Prostate gland (tissue), 2 donors: ENCODE data around the gene SLC5A10. TPM values are rescaled to one million over a fixed set of nuclear protein-coding genes. Genes with fewer than 3 reads are reported as not detected.
"Not testable (repeated sequence)": the region's sequence is repeated elsewhere in the genome, so short reads cannot be mapped to it uniquely, and the experiment has no call there.

Experiments
- DNase-seq: peaks from one replicate; pipeline ENCODE4 v3.0.0-alpha.2; 2019; ENCODE audit warnings: low spot score
- H3K27ac ChIP-seq, 2 donors: fragments of 200-600 bp; sonication (generic); 2 replicates each; pipeline ENCODE4 v1.5.1; 2017 to 2019
- H3K27me3 ChIP-seq: fragments of 200-600 bp; sonication (generic); replicated peaks from 2 replicates; pipeline ENCODE4 v1.5.1; 2019; ENCODE audit not compliant: insufficient read depth
- H3K36me3 ChIP-seq, 2 donors: fragments of 200-600 bp; sonication (generic); 1 replicate in 1 of 2; 2 replicates in 1 of 2; pipeline versions ENCODE4 v1.5.1 to v1.8.1; 2017 to 2019
- H3K4me1 ChIP-seq: fragments of 200-600 bp; sonication (generic); replicated peaks from 2 replicates; pipeline ENCODE4 v1.5.1; 2019
- H3K4me3 ChIP-seq, 2 donors: fragments of 200-600 bp; sonication (generic); 2 replicates each; pipeline ENCODE4 v1.5.1; 2017 to 2019
- H3K9me3 ChIP-seq: fragments of 200-600 bp; sonication (generic); 2 replicates; pipeline ENCODE4 v1.5.1; 2017
- CTCF ChIP-seq, 4 experiments: fragments of 200-600 bp in 2 of 4; fragments of 450-650 bp in 2 of 4; sonication (generic) in 2 of 4; IDR thresholded peaks; 1 replicate in 3 of 4; 2 replicates in 1 of 4; pipeline ENCODE4 v1.5.1; 2016 to 2019; ENCODE audit warnings: antibody characterized with exemption in 4 of 4, mild to moderate bottlenecking in 2 of 4, moderate library complexity in 2 of 4
- POLR2A ChIP-seq: fragments of 450-650 bp; IDR thresholded peaks from one replicate; pipeline ENCODE4 v1.6.1; 2016; ENCODE audit warnings: antibody characterized with exemption, mild to moderate bottlenecking
- POLR2AphosphoS5 ChIP-seq: sonication (generic); formaldehyde crosslinking; IDR thresholded peaks from one replicate; pipeline ENCODE4 v1.6.1; 2017; ENCODE audit warnings: antibody characterized with exemption
- WGBS: methylation state at CpG from one replicate; pipeline ENCODE4 v1.1.5; 2018; 5-methylcytosine and 5-hydroxymethylcytosine counted together
- intact Hi-C: fragments of 100-400 bp; cut with DNase I; formaldehyde crosslinking; loops from one replicate; pipeline ENCODE4 v1.14.2; 2022
- total RNA-seq, 2 donors: library from RNA; depleted of rRNA; stranded (reverse); fragments of >200 nt; gene quantifications; one replicate each; pipeline ENCODE4 v1.1.0, GENCODE V29; 2016

The SLC5A10 gene
- total RNA-seq, 2 donors from 2014 or later, result not detected

GRCh38 chr17:18955009-18955408 is 3.0 kb downstream of the SLC5A10 start:
- TF ChIP-seq POLR2A (no peak), POLR2AphosphoS5 (no peak), CTCF (IDR thresholded peaks at IDR 0.05) (no peak)
- no peak for DNase-seq
- intact Hi-C loops, result no loop called here
- 94% methylated on average over 6 of the region's 6 CpGs for WGBS
- H3K36me3 ChIP-seq, result no peaks in the 10 kb centered on the region
- H3K27me3 ChIP-seq, result no peaks in the 10 kb centered on the region
- H3K9me3 ChIP-seq, result no peaks in the 10 kb centered on the region
- H3K4me1 ChIP-seq, result no peaks in the 10 kb centered on the region
- H3K27ac ChIP-seq, result no peak overlapping the region
- H3K4me3 ChIP-seq, result no peak overlapping the region

GRCh38 chr17:18956021-18956420 is 4.1 kb downstream of the SLC5A10 start:
- H3K4me3 ChIP-seq, H3K9me3 ChIP-seq, H3K27me3 ChIP-seq, intact Hi-C loops, H3K27ac ChIP-seq, H3K4me1 ChIP-seq, DNase-seq, H3K36me3 ChIP-seq: not testable (repeated sequence)
- 95% methylated on average over 6 of the region's 6 CpGs for WGBS

DNA sequence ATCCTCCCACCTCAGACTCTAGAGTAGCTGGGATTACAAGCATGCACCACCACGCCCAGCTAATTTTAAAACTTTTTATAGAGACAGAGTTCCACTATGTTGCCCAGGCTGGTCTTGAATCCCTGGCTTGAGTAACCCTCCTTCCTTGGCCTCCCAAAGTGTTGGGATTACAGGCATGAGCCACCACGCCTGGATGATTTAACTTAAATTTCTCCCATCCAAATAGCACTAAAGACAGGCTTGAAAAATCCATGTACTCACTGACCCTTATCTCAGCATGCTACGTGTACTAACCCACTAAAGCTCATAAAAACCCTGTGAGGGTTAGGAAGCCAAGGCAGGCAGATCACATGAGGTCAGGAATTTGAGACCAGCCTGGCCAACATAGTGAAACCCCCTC is 4.6 kb downstream of the SLC5A10 start:
- TF ChIP-seq POLR2AphosphoS5, result no peak
- TF ChIP-seq POLR2A, result no peak
- TF ChIP-seq CTCF (IDR thresholded peaks at IDR 0.05), result no peak
- H3K36me3 ChIP-seq, result no peaks in the 10 kb centered on the region
- WGBS, result 79% methylated on average over 3 of the region's 3 CpGs
- no peaks in the 10 kb centered on the region for H3K4me1 ChIP-seq
- no peaks in the 10 kb centered on the region for H3K9me3 ChIP-seq
- no peak overlapping the region for H3K27ac ChIP-seq
- H3K4me3 ChIP-seq, result no peak overlapping the region
- H3K27me3 ChIP-seq, result no peaks in the 10 kb centered on the region
- DNase-seq, result no peak
- intact Hi-C loops, result no loop called here

GRCh38 chr17:18957831-18958230 is 5.9 kb downstream of the SLC5A10 start:
- H3K9me3 ChIP-seq, result no peaks in the 10 kb centered on the region
- no peak overlapping the region for H3K4me3 ChIP-seq
- H3K36me3 ChIP-seq, result no peaks in the 10 kb centered on the region
- TF ChIP-seq POLR2A (no peak), CTCF (IDR thresholded peaks at IDR 0.05) (no peak), POLR2AphosphoS5 (no peak)
- intact Hi-C loops, result no loop called here
- no peaks in the 10 kb centered on the region for H3K27me3 ChIP-seq
- no peak overlapping the region for H3K27ac ChIP-seq
- WGBS, result 84% methylated on average over 4 of the region's 4 CpGs
- no peak for DNase-seq
- no peaks in the 10 kb centered on the region for H3K4me1 ChIP-seq

DNA sequence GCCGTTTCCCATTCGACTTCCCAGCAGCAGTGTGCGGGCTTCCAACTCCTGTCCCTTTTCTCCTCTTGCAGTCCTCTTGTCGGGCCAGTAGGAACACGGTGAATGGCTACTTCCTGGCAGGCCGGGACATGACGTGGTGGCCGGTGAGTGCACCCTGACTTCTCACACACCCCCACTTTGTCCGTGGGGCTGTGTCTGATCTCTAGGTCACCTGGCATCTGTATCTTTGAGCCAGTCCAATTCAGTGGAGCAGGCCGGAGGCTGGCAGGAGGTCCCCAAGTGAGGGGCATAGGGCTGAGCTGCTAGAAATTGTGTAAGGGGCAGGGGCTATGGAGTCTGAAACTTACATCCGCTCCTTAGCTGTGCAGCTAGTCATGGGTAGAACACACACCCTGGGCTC is 6.6 kb downstream of the SLC5A10 start:
- no peaks in the 10 kb centered on the region for H3K9me3 ChIP-seq
- H3K27ac ChIP-seq, result no peak overlapping the region
- no peaks in the 10 kb centered on the region for H3K27me3 ChIP-seq
- intact Hi-C loops, result no loop called here
- no peaks in the 10 kb centered on the region for H3K36me3 ChIP-seq
- no peaks in the 10 kb centered on the region for H3K4me1 ChIP-seq
- H3K4me3 ChIP-seq, result no peak overlapping the region
- DNase-seq, result no peak
- WGBS, result 84% methylated on average over 11 of the region's 11 CpGs
- no peak for TF ChIP-seq CTCF (IDR thresholded peaks at IDR 0.05)
